Caco-2 (cell line): ENCODE measurements around the gene TACO1. TPM values are rescaled to one million over a fixed set of nuclear protein-coding genes. Genes with fewer than 3 reads are reported as not detected.

Experiments
- BruUV-seq: library from RNA; stranded (reverse); fragments of 400-500 nt; replicated peaks from 2 replicates; lab custom pipeline; 2021; lab: Mats Ljungman, UMichigan
- CTCF ChIA-PET: fragments of 300-600 bp; sonication (Branson Sonifier 250); formaldehyde crosslinking; loops from one replicate; lab custom pipeline; 2022; ENCODE audit warnings: antibody characterized with exemption; lab: Charles Lee
- POLR2A ChIA-PET: fragments of 300-600 bp; sonication (Branson Sonifier 250); formaldehyde crosslinking; loops from one replicate; lab custom pipeline; 2022; ENCODE audit warnings: antibody characterized with exemption; lab: Charles Lee
- DNase-seq, 2 experiments: peaks; one replicate each; pipeline versions ENCODE4 v3.0.0 to v3.0.0-alpha.2; 2020 to 2022
- H3K27me3 ChIP-seq: replicated peaks from 2 replicates; pipeline ENCODE4 v1.6.0; 2011; ENCODE audit warnings: low read length; ENCODE audit not compliant: control insufficient read depth, insufficient read depth
- H3K36me3 ChIP-seq: 2 replicates; pipeline ENCODE4 v1.5.1; 2011; ENCODE audit warnings: low read length; ENCODE audit not compliant: control insufficient read depth, insufficient read depth
- H3K4me1 ChIP-seq: fragments of 250-450 bp; sonication (Bioruptor Pico); 2 replicates; pipeline ENCODE4 v1.5.1; 2020; ENCODE audit warnings: mild to moderate bottlenecking
- H3K4me3 ChIP-seq: 2 replicates; pipeline ENCODE4 v1.5.1; 2011; ENCODE audit warnings: low read depth, mild to moderate bottlenecking, control low read depth, low read length
- H3K9me3 ChIP-seq: fragments of 250-450 bp; sonication (Bioruptor Pico); 2 replicates; pipeline ENCODE4 v1.5.1; 2020; ENCODE audit warnings: mild to moderate bottlenecking, moderate library complexity
- H3K27ac Mint-ChIP-seq: one replicate; pipeline ENCODE4 v1.8.0; 2022; ENCODE audit warnings: mixed read lengths; ENCODE audit not compliant: unreplicated experiment
- H3K27me3 Mint-ChIP-seq: one replicate; pipeline ENCODE4 v1.8.0; 2022; ENCODE audit warnings: mixed read lengths; ENCODE audit not compliant: insufficient read depth, unreplicated experiment
- H3K36me3 Mint-ChIP-seq: one replicate; pipeline ENCODE4 v1.8.0; 2022; ENCODE audit warnings: mild to moderate bottlenecking, mixed read lengths; ENCODE audit not compliant: insufficient read depth, unreplicated experiment
- H3K4me1 Mint-ChIP-seq: one replicate; pipeline ENCODE4 v1.8.0; 2022; ENCODE audit warnings: low read depth, mixed read lengths; ENCODE audit not compliant: unreplicated experiment
- H3K4me3 Mint-ChIP-seq: one replicate; pipeline ENCODE4 v1.8.0; 2022; ENCODE audit warnings: mild to moderate bottlenecking, moderate library complexity, mixed read lengths; ENCODE audit not compliant: unreplicated experiment
- H3K9me3 Mint-ChIP-seq: one replicate; pipeline ENCODE4 v1.8.0; 2022; ENCODE audit warnings: mixed read lengths; ENCODE audit not compliant: unreplicated experiment
- intact Hi-C: fragments of 100-400 bp; cut with micrococcal nuclease; formaldehyde crosslinking; loops from one replicate; pipeline ENCODE4 v1.10.0; 2022; ENCODE audit not compliant: unreplicated experiment
- total RNA-seq: library from RNA; stranded (reverse); gene quantifications from 2 replicates; pipeline ENCODE4 v1.2.3, GENCODE V29; 2022
- TF ChIP-seq, protein P1 (sequence below), 2 experiments: fragments of 200-600 bp in 1 of 2; IDR thresholded peaks; 1 replicate in 1 of 2; 2 replicates in 1 of 2; pipeline versions ENCODE4 v1.5.1 to v1.8.0; 2011 to 2022; ENCODE audit warnings: antibody characterized with exemption in 1 of 2, control low read depth in 1 of 2, inconsistent platforms in 1 of 2, low read depth in 1 of 2, low read length in 1 of 2, mild to moderate bottlenecking in 1 of 2, moderate library complexity in 1 of 2; ENCODE audit not compliant: insufficient read depth in 1 of 2, severe bottlenecking in 1 of 2, unreplicated experiment in 1 of 2

Gene TACO1
- total RNA-seq, 1 experiment from 2014 or later, result 29.1 TPM

- Mint-ChIP-seq H3K27me3 (no peaks in the 10 kb centered on the region), H3K4me1 (peaks cover 10% of the 10 kb centered on the region), H3K27ac (no peak overlapping the region), H3K4me3 (no peak overlapping the region), H3K36me3 (peaks cover 25% of the 10 kb centered on the region), H3K9me3 (no peaks in the 10 kb centered on the region)
- CTCF ChIA-PET, result interaction anchor here (0.6 to 0.8 kb wide), 2 partner anchors 24 to 32 kb away, joined by 3 to 4 read pairs; no protein-coding TSS in a partner anchor
- Histone ChIP-seq H3K36me3 (peaks cover 8% of the 10 kb centered on the region), H3K27me3 (no peaks in the 10 kb centered on the region), H3K4me3 (no peak overlapping the region), H3K9me3 (no peaks in the 10 kb centered on the region), H3K4me1 (peaks cover 6% of the 10 kb centered on the region; the same call in 1 of the 2 replicates)
- no peak for DNase-seq
- POLR2A ChIA-PET, result interaction anchor here (0.8 kb wide), 1 partner anchor 32 kb away, joined by 4 read pairs; no protein-coding TSS in a partner anchor
- TF ChIP-seq, protein P1, sequence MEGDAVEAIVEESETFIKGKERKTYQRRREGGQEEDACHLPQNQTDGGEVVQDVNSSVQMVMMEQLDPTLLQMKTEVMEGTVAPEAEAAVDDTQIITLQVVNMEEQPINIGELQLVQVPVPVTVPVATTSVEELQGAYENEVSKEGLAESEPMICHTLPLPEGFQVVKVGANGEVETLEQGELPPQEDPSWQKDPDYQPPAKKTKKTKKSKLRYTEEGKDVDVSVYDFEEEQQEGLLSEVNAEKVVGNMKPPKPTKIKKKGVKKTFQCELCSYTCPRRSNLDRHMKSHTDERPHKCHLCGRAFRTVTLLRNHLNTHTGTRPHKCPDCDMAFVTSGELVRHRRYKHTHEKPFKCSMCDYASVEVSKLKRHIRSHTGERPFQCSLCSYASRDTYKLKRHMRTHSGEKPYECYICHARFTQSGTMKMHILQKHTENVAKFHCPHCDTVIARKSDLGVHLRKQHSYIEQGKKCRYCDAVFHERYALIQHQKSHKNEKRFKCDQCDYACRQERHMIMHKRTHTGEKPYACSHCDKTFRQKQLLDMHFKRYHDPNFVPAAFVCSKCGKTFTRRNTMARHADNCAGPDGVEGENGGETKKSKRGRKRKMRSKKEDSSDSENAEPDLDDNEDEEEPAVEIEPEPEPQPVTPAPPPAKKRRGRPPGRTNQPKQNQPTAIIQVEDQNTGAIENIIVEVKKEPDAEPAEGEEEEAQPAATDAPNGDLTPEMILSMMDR (IDR thresholded peaks at IDR 0.05; ENCODE audit: insufficient read depth in 1 of 2, low read depth in 1 of 2, low read length in 1 of 2, severe bottlenecking in 1 of 2, unreplicated experiment in 1 of 2), result no peak
- intact Hi-C loops, result no loop called here
- BruUV-seq, result no TSS peak
These were observed 21.1 kb upstream of the TACO1 start for GRCh38 chr17:63579633-63580032.

DNA sequence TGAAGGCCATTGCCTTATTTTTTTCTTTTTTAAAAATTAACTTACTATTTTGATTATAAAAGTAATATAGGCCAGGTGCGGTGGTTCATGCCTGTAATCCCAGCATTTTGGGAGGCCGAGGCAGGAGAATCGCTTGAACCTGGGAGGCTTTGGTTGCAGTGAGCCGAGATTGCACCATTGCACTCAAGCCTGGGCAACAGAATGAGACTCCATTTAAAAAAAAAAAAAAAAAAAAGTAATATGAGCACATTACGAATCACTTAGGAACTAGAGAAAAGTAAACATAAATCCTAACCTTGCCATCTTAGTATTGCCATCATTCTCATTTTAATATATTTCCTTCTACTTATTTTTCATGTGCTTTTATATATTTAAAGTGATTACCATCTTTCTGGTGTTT, 12.9 kb upstream of the TACO1 start:
- Histone ChIP-seq H3K4me3 (no peak overlapping the region), H3K36me3 (peaks cover 5% of the 10 kb centered on the region), H3K4me1 (no peaks in the 10 kb centered on the region), H3K27me3 (no peaks in the 10 kb centered on the region), H3K9me3 (no peaks in the 10 kb centered on the region)
- no peak overlapping the region for H3K4me3 Mint-ChIP-seq
- TF ChIP-seq, protein P1 (IDR thresholded peaks at IDR 0.05; ENCODE audit: insufficient read depth in 1 of 2, low read depth in 1 of 2, low read length in 1 of 2, severe bottlenecking in 1 of 2, unreplicated experiment in 1 of 2), result no peak
- ChIA-PET CTCF (no interaction called here), POLR2A (no interaction called here)
- no peak overlapping the region for H3K27ac Mint-ChIP-seq
- no peak for DNase-seq
- BruUV-seq, result no TSS peak
- no peaks in the 10 kb centered on the region for H3K9me3 Mint-ChIP-seq
- no peaks in the 10 kb centered on the region for H3K4me1 Mint-ChIP-seq
- H3K36me3 Mint-ChIP-seq, result peaks cover 45% of the 10 kb centered on the region
- H3K27me3 Mint-ChIP-seq, result no peaks in the 10 kb centered on the region
- intact Hi-C loops, result no loop called here

DNA sequence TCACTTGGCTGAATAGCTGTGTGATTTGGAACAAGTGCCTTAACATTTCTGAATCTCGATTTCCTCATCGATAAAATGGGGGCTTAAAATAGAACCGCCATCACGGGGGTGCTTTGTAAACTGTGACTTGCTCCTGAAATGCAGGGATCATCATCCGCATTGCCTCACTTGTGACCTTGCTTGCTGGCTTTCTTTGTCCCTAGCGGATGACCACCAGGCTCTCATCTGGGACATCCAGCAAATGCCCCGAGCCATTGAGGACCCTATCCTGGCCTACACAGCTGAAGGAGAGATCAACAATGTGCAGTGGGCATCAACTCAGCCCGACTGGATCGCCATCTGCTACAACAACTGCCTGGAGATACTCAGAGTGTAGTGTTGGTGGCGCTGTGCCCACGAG, 11.9 kb upstream of the TACO1 start:
- peaks cover 42% of the 10 kb centered on the region for H3K36me3 Mint-ChIP-seq
- CTCF ChIA-PET, result no interaction called here
- no peaks in the 10 kb centered on the region for H3K9me3 Mint-ChIP-seq
- Histone ChIP-seq H3K4me3 (no peak overlapping the region), H3K9me3 (no peaks in the 10 kb centered on the region), H3K27me3 (no peaks in the 10 kb centered on the region), H3K36me3 (peaks cover 4% of the 10 kb centered on the region), H3K4me1 (no peaks in the 10 kb centered on the region)
- no TSS peak for BruUV-seq
- no peak for DNase-seq
- H3K4me1 Mint-ChIP-seq, result no peaks in the 10 kb centered on the region
- intact Hi-C loops, result no loop called here
- H3K4me3 Mint-ChIP-seq, result no peak overlapping the region
- no peaks in the 10 kb centered on the region for H3K27me3 Mint-ChIP-seq
- TF ChIP-seq, protein P1 (IDR thresholded peaks at IDR 0.05; ENCODE audit: insufficient read depth in 1 of 2, low read depth in 1 of 2, low read length in 1 of 2, severe bottlenecking in 1 of 2, unreplicated experiment in 1 of 2), result no peak
- no peak overlapping the region for H3K27ac Mint-ChIP-seq
- POLR2A ChIA-PET, result no interaction called here
